ENCODE results near the gene PDE11A.

DNA sequence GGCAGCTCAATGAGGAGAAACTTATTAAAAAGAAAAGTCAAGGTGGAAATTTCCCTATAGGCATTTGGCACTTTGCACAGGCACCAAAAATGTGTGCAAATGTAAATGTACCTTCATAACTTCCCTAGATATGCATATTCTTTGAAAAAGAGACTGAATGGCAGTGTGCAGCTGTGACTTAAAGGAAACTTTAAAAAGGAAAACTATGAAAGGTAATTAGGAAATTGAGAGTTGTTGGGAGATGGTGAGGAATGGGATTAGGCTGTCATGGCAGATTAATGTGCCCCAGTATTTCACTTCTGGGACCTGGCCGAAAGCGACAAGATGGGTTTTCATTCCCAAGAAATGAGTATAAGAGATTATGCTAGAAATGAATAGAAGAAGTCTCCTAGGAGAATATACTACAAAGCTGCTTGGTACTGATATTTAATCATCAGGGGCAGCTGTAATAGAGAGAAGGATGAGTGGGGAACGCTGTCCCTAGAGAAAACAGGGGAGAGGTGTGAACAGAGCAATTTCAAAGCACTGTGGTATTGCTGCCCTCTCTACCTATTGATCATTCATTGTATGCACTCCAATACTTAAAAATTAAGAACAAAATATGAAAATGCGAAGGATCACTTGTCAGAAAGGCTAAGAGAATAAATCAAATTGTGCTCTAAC, 366.9 kb downstream of the PDE11A start:
- TF ChIP-seq, protein P1, sequence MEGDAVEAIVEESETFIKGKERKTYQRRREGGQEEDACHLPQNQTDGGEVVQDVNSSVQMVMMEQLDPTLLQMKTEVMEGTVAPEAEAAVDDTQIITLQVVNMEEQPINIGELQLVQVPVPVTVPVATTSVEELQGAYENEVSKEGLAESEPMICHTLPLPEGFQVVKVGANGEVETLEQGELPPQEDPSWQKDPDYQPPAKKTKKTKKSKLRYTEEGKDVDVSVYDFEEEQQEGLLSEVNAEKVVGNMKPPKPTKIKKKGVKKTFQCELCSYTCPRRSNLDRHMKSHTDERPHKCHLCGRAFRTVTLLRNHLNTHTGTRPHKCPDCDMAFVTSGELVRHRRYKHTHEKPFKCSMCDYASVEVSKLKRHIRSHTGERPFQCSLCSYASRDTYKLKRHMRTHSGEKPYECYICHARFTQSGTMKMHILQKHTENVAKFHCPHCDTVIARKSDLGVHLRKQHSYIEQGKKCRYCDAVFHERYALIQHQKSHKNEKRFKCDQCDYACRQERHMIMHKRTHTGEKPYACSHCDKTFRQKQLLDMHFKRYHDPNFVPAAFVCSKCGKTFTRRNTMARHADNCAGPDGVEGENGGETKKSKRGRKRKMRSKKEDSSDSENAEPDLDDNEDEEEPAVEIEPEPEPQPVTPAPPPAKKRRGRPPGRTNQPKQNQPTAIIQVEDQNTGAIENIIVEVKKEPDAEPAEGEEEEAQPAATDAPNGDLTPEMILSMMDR (IDR thresholded peaks at IDR 0.05 in 2 of 3, conservative IDR thresholded peaks at IDR 0.05 in 1 of 3; ENCODE audit: borderline replicate concordance in 1 of 3, insufficient read depth in 1 of 3, low read depth in 2 of 3, low read length in 2 of 3) = no peak
- TF ChIP-seq YY1 (IDR thresholded peaks at IDR 0.05; ENCODE audit: extremely low read depth, insufficient replicate concordance, low read depth, low read length) = no peak
- no peak for TF ChIP-seq EZH2 (IDR thresholded peaks at IDR 0.05)
- no peak for TF ChIP-seq POLR2A (IDR thresholded peaks at IDR 0.05; ENCODE audit: borderline replicate concordance, extremely low read depth, insufficient read depth, insufficient read length)
- no peak for TF ChIP-seq EZH2phosphoT487 (IDR thresholded peaks at IDR 0.05; ENCODE audit: borderline replicate concordance)
- no peak for TF ChIP-seq JUND (IDR thresholded peaks at IDR 0.05)
- no peak for TF ChIP-seq SRF (IDR thresholded peaks at IDR 0.05; ENCODE audit: low read depth)
